Activated T-cell treated with anti-CD3 and anti-CD28 coated beads, Interleukin-2, amount 50 U/mL, for 48 hours (primary cell): Measurements from ENCODE around the gene NKAIN4.

Experiments used
- DNase-seq, 2 experiments: peaks; one replicate each; pipeline ENCODE4 v3.0.0-alpha.2; 2020

Gene NKAIN4

DNA sequence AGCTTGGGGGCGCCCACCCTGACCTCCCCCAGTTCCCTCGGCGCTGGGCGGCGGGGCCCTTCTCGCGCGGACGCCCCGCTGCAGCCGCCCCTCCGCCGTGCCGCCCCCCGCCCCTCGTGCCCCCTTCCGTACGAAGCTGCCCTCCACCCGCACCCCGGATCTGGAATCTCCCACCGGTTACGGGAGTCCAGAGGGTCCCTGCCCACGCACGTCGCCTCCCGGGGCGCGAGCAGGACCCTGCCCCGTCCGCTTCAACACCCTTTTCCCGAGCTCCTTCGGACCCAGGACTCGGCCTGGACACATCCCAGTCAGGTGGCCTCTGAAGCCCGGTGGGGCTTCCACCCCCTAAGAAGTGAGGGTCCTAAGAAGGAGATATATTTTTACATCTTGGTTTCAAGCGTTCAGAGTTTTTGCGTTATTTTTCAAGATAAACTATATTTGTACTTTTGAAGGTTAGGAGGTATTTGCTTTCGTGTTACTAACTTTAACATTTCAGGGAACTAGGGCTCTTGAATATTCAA is 18.9 kb upstream of the NKAIN4 start:
- no peak for DNase-seq

DNA sequence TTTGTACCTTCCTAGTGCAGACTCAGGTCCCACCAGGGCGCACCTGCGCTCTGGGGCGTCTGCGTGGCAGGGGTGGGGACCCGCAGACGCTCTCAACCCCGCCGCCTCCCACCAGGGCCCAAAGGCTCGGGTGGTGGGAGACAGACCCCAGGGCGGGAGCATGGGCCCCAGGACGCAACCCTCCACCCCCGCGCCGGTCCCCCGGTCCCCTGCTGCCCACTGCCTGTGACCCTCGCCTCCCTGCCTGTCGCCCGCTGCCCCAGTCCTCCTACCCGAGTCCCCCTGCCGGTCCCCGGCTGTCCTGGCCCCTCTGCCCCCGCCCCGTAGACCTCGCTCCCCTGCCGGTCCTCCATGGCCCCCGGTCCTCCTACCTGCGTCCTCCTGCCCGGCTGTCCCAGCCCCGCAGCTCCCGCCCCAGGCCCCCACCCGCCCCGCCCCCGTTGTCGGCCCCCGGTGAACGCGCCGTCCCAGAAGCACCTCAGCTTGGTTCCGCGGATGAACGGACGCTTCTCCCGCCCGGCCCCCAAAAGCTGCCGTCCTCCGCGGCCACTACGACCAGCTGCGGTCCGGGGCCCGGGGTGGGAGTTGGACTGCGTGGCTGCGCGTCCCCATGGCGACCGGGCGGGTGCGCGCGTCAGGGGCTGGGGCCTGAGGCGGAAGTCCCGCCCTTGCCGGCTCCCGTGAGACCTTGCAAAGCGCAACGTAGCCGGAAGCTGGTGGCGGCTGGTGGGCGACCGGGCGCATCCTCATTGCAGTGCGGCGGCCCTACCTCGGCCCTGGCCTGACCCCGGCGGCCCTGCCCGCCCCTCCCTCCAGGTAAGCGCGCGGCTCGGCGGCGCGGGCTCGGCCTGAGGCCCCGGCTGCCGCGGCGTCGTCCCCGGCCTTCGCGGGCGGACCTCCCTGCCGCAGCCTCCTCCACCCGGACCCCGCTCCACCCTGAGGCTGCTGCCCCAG is 18.1 kb upstream of the NKAIN4 start, which contains the start of gene ARFGAP1:
ARFGAP1 (plus strand) TSS at position 709 of the 954 bp plus-strand sequence. CDS start 2,768 bp downstream, outside the sequence.
- DNase-seq = peak; percentile 87 to 92

DNA sequence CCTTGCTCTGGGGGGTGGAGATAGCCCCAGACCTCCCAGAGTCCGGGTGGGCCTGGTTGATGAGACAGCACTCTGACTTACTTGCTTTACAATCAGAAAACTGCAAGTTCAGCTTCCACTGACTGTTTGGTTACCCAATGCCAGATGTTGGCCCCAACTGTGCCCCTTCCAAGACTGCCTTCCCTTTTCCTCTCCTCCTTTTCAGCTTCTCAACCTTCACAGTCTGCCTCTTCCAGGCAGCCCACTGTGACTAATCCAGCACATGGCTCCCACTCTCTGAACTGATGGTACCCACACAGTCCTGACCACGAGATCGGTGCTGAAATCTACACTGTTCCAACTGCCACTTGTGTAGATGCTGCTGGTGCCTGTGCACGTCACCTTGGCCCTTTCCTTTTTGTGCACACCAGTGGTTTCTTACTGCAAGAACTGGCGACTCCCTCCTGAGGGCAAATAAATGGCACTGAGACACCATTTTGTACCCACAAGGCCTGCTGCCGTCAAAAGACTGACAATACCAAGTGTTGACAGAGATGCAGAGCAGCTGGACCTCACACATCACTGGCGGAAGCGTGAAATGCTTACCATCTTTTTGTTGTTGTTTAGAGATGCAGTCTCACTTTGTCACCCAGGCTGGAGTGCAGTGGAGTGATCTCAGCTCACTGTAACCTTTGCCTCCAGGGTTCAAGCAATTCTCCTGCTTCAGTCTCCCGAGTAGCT is 16.5 kb upstream of the NKAIN4 start:
- DNase-seq = no peak

GRCh38 chr20:63269724-63270123 is 15.5 kb upstream of the NKAIN4 start:
- no peak for DNase-seq

DNA sequence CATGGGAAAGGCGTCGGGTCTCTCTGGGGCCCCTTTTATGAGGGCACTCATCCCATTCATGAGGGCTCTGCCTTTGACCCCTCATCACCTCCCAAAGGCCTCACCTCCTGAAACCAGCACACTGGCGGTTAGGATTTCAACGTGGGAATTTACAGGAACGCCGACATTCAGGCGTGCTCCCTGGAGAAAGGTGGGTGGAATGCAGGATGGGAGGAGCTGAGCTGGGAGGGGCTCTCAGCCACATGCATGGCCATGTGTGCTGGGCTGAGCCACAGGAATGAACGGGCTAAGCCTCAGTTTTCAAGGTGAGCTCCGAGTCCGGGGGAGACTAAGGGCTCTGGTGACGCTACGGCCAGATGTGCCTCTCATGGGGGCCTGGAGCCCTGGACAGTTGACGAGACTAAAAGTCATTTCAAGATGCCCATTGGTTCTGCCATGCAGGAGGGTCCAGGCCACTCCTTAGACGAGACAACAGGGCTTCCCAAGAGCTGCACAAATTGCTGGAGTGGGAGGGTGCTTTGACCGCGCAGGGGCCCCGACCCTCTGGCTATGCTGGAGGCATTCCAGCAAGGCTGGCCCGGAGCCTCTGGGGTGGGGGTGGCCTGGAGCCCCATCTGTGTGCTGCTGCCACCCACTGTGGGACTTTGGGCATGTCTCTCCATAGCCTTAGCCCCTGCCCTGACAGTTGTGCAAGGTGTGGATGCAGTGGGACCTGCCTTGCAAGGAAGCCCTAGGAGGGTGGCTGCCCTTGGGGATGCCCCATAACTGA is 14.6 kb upstream of the NKAIN4 start:
- DNase-seq = no peak

DNA sequence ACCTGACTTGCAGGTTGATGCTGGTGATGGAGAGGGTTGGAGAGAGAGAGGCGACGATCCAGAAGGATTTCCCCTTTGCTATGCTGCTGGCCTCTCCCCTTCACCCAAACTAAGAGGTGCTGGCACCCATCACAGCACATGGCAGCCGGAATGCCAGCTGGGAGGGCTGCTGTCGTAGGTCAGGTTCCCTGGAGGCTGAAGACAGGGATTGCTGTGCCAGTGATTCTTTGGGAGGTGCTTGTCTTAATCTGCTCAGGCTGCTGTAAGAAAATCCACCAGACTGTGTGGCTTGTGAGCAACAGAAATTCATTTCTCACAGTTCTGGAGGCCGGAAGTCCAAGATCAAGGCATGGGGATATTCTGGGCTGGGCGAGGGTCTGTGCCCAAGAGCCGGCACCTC is 14.0 kb upstream of the NKAIN4 start:
- no peak for DNase-seq

DNA sequence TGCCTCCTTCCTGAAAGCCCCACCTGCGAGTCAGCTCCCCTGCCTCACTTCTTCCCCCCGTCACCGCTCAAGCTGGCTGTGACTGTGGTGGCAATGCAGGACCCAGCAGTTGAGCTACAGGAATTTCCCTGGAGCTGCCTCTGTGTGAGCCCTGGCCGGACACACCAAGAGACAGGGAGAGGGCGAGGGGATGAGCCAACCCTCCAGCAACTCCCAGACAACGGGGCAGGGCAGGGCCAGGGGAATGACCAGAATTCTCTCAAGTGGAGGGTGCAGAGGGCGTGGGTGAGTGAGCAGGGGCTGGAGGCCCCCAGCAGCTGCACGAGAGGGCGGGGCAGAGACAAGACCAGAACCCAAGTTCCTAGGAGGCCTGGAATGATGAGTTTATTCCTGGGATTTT is 13.4 kb upstream of the NKAIN4 start:
- DNase-seq = no peak

DNA sequence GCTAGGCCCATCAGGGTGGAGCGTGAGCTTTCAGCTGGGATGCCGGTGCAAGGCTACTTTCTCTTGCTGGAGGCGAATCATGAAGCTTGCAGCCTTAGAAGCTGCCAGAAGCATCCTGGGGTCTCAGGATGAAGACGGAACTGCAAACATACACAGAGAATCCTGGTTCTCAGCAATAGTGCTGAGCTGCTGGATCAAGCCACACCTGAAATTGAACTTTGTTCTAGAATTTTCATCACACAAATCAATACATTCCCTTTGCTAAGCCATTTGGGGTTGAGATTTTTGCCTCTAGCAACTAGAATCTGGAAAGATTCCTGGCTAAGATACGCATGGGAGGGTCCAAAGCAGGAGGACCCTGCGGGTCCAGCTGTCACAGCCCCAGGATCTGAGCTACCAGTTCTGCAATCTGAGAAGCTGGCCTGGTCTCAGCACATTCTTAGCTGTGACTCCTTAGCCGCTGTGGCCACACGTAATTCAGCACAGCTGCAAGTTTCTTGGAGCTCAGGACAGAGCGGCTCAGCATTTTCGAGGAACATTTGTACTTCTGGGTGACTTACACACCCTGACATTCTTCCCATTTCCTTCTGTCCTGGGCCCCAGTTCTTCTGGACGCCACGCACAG is 11.7 kb upstream of the NKAIN4 start:
- DNase-seq = no peak

DNA sequence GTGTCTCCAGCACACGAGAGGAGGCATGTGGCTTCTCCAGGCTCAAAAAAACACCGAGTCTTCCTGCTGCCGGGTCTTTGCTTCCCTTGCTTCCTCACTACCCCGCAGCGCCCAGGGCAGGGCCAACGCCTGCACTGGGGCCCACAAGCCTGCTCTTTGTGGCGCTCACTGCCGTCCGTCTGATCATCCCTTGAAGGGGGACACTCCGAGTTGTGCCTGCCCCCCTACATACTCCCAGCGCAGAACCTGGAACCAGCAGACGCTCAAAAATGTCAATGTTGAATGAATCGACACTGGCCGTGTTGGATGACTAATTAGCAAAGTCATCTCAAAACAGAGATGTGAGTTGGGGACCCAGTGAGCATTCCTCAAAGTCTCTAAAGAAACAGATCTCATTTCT is 10.3 kb upstream of the NKAIN4 start:
- DNase-seq = no peak

DNA sequence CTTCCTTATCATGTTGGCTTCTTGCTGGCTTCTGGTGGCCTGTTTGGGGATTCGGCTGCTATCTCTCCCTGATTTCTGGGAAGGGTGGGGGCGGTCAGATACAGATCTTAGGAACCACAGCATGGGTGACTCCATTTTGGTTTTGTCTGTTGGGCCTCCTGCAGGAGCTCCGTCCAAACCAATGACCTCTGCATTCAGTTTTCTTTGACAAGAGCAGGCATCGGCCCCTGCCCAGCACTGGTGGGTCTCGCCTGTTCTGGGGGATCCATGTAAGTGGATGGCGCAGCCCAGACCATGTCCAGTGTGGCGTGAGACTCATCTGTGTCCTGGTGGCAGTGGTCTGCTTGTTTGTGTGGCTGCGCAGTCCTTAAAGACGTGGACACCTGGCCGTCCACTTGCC is 9.7 kb upstream of the NKAIN4 start:
- no peak for DNase-seq

- no peak for DNase-seq
Measured at GRCh38 chr20:63262836-63263235, 8.6 kb upstream of the NKAIN4 start.

DNA sequence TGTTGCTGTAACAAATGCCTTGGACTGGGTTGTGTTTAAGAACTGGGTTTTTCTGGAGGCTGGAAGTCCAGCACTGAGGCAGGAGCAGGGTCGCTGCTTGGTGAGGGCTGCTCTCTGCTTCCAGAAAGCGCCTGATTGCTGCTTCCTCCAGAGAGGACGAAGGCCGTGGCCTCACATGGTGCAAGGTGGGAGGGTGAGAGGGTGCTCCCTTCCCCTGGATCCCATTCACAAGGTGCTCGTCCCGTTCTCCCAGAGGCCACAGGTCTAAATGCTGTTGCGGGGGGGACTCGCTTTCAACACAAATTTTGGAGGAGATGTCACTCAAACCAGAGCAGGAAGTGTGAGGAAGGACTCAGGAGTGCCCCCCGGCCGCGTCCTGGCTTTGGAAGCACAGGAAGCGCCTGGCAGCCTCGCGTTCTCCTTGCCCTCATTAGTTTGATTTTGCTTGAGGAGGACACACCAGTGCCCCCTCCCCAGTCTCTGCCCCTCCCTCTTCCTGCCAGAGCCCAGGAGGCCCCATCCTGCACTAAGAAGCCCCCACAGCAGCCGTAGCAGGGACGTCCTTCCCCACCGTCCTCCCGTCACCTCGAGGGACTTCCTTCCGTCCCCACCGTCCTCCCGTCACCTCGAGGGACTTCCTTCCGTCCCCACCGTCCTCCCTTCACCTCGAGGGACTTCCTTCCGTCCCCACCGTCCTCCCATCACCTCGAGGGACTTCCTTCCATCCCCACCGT is 7.7 kb upstream of the NKAIN4 start:
- DNase-seq = no peak

- no peak for DNase-seq
Measured at GRCh38 chr20:63261060-63261794, 7.0 kb upstream of the NKAIN4 start.

DNA sequence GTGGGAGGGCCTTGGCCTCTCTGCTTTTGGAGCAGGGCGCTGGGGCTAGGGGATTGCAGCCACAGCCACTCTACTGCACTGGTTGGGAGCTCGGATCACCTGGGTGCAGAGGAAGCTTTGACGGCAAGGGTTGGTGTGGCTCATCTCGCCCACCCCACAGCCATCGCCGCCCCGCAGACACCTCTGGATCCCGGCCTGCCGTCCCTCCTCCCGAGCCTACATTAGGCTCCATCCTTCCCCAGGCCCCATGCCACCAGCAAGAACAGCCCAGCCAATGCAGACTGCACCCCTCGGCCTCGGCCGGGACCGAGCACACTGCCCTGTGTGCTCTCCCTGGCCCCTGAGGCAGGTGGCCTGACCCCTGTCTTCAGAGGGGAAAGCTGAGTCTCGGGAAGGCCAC is 6.3 kb upstream of the NKAIN4 start:
- DNase-seq = no peak

- no peak for DNase-seq
Measured at GRCh38 chr20:63259734-63260460, 5.6 kb upstream of the NKAIN4 start.

- DNase-seq = no peak
Measured at GRCh38 chr20:63258781-63259180, 4.5 kb upstream of the NKAIN4 start.

DNA sequence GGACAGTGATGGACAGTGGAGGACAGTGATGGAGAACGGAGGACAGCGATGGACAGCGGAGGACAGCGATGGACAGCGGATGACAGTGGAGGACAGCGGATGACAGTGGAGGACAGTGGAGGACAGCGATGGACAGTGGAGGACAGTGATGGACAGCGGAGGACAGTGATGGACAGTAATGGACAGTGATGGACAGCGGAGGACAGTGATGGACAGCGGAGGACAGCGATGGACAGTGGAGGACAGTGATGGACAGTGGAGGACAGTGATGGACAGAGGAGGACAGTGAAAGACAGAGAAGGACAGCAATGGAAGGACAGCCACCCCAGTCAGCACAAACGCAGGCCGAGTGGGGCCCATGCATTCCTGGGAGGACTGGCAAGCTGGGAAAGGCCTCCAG is 3.4 kb upstream of the NKAIN4 start:
- no peak for DNase-seq

GRCh38 chr20:63256954-63257353 is 2.7 kb upstream of the NKAIN4 start:
- DNase-seq = no peak

DNA sequence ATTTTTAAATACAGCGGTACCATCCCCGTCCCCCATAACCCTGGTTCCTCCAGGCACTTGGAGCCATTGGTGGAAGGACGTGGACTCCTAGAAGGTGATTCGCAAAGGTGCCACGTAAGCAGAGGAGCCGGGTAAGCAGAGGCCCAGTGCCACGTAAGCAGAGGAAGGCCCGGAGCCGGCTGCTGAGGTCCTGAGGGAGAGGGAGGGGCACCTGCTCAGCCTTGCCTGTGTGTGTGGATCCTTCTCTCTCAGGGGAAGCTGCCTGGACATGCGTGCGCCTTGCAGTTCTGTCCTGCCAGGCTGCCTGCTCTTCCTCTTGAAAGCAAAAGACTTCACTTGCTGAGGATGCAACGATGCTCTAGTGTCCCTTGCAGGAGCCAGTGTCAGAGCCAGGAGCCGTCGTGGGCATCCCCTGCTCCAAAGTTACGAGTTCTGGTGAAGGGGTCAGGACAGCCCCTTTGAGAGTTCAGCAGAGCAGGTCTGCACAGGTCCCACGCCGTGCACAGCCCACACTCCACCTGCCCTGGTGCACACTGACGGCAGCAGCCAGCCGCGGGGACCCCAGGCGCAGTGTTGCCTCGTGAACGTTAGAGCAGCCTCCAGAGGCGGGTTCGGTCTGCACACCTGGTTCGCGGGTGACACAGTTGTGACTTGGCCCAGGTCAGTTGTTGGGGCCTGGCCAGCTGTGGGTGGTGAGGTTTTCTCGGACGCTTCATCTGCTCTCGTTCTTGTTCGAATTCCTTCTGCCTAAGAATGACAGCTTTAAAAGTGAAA is 1.9 kb upstream of the NKAIN4 start:
- DNase-seq = no peak
